Stimulated activated naive CD8-positive, alpha-beta T cell treated with anti-CD3 and anti-CD28 coated beads, Interleukin-15, Interleukin-2, amounts not matched to agents 100 ng/mL and 50 ng/mL, for 24 hours (primary cell): ENCODE results near the gene STAT5B.

Experiments
- H3K27ac Mint-ChIP-seq: one replicate; pipeline ENCODE4 v1.8.0; 2021; ENCODE audit warnings: mild to moderate bottlenecking, mixed read lengths
- H3K27me3 Mint-ChIP-seq: one replicate; pipeline ENCODE4 v1.8.0; 2021; ENCODE audit warnings: mixed read lengths
- H3K36me3 Mint-ChIP-seq: one replicate; pipeline ENCODE4 v1.8.0; 2021; ENCODE audit warnings: low read depth, mixed read lengths
- H3K4me1 Mint-ChIP-seq: one replicate; pipeline ENCODE4 v1.8.0; 2021; ENCODE audit warnings: low read depth, mixed read lengths
- H3K4me3 Mint-ChIP-seq: one replicate; pipeline ENCODE4 v1.8.0; 2021; ENCODE audit warnings: mild to moderate bottlenecking, mixed read lengths
- H3K9me3 Mint-ChIP-seq: one replicate; pipeline ENCODE4 v1.8.0; 2021; ENCODE audit warnings: mixed read lengths

Gene STAT5B

GRCh38 chr17:42167807-42168206 is 108.4 kb downstream of the STAT5B start:
- no peaks in the 10 kb centered on the region for H3K36me3 Mint-ChIP-seq
- H3K4me3 Mint-ChIP-seq, result no peak overlapping the region
- no peaks in the 10 kb centered on the region for H3K9me3 Mint-ChIP-seq
- no peaks in the 10 kb centered on the region for H3K4me1 Mint-ChIP-seq
- H3K27ac Mint-ChIP-seq, result no peak overlapping the region
- no peaks in the 10 kb centered on the region for H3K27me3 Mint-ChIP-seq

- Mint-ChIP-seq H3K27ac (no peak overlapping the region), H3K9me3 (no peaks in the 10 kb centered on the region), H3K4me1 (no peaks in the 10 kb centered on the region), H3K27me3 (no peaks in the 10 kb centered on the region), H3K4me3 (no peak overlapping the region), H3K36me3 (no peaks in the 10 kb centered on the region)
Observed at GRCh38 chr17:42166196-42166763, 109.9 kb downstream of the STAT5B start.

DNA sequence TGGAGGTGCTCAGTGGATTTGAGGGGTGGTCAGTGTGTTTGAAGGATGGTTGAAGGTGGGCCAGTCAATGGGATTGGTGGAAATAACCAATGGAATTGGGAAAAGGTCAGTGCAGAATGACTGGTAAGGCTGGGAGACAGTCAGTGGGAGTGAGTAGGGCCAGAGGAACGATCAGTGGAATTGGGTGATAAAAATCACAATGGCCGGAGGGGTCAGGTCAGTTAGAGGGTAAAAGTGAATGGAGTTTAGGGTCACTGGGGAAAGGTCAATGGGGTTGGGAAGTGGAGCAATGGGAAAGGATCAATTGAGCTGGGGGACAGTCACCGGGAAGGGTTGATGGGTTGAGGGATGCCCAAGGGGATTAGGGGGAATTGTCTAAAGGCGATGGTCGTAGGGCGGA is 110.4 kb downstream of the STAT5B start:
- H3K4me1 Mint-ChIP-seq, result no peaks in the 10 kb centered on the region
- H3K9me3 Mint-ChIP-seq, result no peaks in the 10 kb centered on the region
- no peak overlapping the region for H3K4me3 Mint-ChIP-seq
- H3K36me3 Mint-ChIP-seq, result no peaks in the 10 kb centered on the region
- H3K27me3 Mint-ChIP-seq, result no peaks in the 10 kb centered on the region
- no peak overlapping the region for H3K27ac Mint-ChIP-seq

DNA sequence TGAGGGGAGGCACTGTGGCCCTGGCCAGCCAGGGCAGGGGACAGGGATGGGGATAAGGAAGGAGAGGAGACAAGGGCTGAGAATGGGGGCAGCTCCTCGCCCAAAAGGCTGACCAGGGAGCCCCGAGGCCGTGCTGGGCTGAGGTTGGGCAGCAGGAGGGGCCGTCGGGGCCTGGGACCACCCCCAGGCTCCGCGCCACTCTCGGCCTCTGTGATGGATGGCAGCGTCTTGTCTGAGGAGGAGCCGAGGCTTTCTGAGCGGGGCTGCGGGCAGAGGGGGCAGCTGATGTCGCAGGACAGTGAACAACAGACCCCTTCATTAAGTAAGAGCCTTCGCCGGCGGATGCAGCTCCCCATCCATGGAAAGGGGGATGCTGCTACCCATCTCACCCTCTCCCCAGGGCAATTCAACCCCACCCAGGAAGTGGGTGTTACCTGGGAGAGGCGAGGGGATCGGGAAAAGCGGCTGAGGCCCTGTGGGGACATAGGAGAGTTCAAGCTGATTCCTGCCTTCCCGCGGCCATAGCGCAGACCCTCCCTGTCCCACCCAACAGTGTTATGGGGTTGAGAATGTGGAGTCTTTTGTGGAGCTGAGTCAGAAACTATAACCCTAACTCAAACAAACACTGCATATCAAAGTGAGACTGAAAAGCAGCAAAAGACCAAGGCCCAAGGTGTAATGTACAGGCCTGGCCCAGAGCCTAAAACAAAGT is 112.3 kb downstream of the STAT5B start:
- H3K27me3 Mint-ChIP-seq, result no peaks in the 10 kb centered on the region
- no peaks in the 10 kb centered on the region for H3K36me3 Mint-ChIP-seq
- no peak overlapping the region for H3K4me3 Mint-ChIP-seq
- H3K4me1 Mint-ChIP-seq, result no peaks in the 10 kb centered on the region
- H3K9me3 Mint-ChIP-seq, result no peaks in the 10 kb centered on the region
- no peak overlapping the region for H3K27ac Mint-ChIP-seq

- Mint-ChIP-seq H3K27me3 (no peaks in the 10 kb centered on the region), H3K27ac (no peak overlapping the region), H3K36me3 (no peaks in the 10 kb centered on the region), H3K4me3 (no peak overlapping the region), H3K4me1 (no peaks in the 10 kb centered on the region), H3K9me3 (no peaks in the 10 kb centered on the region)
Observed at GRCh38 chr17:42163113-42163512, 113.1 kb downstream of the STAT5B start.

DNA sequence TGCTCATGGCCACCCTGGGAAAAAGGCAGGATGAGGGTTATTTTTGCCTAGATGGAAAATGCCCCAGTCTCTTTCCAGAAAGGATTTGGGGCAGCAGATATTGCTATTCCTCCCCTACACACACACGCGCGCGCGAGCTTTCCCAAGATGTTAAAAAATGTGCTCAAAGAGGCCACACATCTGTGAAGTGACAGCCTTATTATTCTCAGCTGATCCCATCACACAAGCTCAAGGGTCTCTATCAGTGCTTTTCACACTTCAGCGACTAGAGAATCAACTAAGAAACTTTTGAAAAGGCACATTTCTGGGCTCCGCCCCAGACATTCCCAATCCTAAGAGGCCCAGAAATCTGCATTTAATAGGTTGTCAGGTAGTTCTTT is 115.7 kb downstream of the STAT5B start:
- Mint-ChIP-seq H3K4me1 (peaks cover 6% of the 10 kb centered on the region), H3K4me3 (no peak overlapping the region), H3K9me3 (no peaks in the 10 kb centered on the region), H3K27ac (no peak overlapping the region), H3K36me3 (no peaks in the 10 kb centered on the region), H3K27me3 (no peaks in the 10 kb centered on the region)

DNA sequence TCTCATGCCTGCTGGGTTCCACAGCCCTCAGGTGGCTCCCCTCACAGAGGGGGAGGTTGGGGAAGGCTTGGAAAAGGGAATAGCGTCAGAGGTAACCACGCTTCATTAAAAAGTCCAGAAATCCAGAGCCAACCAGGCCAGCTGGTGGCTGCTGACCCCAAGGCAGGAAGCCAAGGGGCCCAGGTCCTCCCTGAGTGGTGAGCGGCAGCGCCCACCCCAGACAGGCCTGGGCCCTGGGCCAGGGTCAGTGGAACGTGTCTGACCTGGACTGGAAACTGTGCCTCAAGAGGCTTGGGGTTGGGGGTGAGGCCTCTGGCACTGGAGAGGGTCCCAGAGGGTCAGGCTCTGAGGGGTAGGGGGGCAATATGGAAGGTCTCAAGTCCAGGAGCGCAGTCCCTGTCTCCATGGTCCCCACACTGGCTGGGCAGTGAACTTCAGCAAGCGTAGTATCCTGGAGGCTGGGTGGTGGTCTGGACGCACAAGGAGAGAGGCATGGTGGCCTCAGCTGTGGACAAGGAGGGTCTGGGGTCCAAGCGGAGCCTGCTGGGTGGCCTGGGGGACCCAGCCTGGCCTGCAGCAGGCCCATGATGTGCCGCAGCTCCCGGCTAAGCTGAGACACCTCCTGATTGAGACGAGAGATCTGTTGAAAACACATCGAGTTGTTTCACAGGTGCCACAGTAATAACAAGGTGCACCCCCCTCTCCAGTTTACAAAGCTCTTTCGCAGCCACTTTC is 116.2 kb downstream of the STAT5B start:
- H3K4me1 Mint-ChIP-seq, result peaks cover 6% of the 10 kb centered on the region

GRCh38 chr17:42155614-42156045 is 120.6 kb downstream of the STAT5B start:
- no peaks in the 10 kb centered on the region for H3K9me3 Mint-ChIP-seq
- no peak overlapping the region for H3K27ac Mint-ChIP-seq

More for the DNA sequence above, 116.2 kb downstream of the STAT5B start:
- H3K4me3 Mint-ChIP-seq, result no peak overlapping the region
- H3K27me3 Mint-ChIP-seq, result no peaks in the 10 kb centered on the region
- no peaks in the 10 kb centered on the region for H3K36me3 Mint-ChIP-seq
- H3K9me3 Mint-ChIP-seq, result no peaks in the 10 kb centered on the region
- no peak overlapping the region for H3K27ac Mint-ChIP-seq

DNA sequence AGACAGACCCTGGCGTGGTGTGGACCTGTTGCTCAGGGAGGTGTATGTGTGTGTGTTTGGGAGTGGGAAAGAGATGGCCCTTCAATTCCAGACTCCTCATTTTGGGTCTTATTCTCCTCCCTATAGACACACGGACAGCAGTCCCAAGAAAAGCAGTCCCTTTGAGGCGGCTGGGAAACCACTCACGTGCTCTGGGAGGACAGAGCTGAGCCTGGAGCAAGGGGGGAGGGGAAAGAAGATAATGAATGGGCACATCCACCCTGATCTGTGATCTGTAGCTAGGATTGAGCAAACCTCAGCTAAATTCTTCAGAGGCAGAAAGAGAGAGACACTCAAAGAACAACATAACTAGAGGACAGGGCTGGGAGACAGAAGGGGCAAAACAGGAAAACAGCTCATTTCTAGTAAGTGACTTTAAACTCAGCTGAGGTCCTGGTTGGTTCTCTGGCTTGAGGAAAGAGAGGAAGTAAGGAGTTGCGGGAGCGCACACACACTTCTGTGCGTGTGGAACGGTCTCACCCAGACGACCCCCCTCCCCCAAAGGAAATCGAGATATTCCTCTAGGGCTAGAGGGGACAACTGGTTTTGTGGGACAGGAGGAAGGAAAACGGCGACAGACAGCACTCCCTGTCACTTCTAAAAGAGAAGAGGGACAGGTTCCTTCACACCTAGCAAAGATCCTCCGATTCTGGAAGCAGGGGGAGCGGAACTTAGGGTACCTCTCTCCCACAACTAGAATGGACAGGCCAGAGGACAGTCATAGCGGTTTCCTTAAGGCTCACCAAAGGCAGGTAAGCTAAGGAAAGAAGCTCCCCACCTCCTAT is 122.1 kb downstream of the STAT5B start:
- peaks cover 45% of the 10 kb centered on the region for H3K4me1 Mint-ChIP-seq
- no peaks in the 10 kb centered on the region for H3K27me3 Mint-ChIP-seq
- peak overlapping the region; percentile 95 for H3K4me3 Mint-ChIP-seq
- peak overlapping the region; percentile 92 for H3K27ac Mint-ChIP-seq
- H3K36me3 Mint-ChIP-seq, result peaks cover 4% of the 10 kb centered on the region
- no peaks in the 10 kb centered on the region for H3K9me3 Mint-ChIP-seq

More at GRCh38 chr17:42155614-42156045, 120.6 kb downstream of the STAT5B start:
- Mint-ChIP-seq H3K36me3 (peaks cover 4% of the 10 kb centered on the region), H3K4me3 (peak overlapping the region; percentile 95), H3K27me3 (no peaks in the 10 kb centered on the region), H3K4me1 (peaks cover 43% of the 10 kb centered on the region)
